Measurements from ENCODE around the gene ADCY10. TPM values are rescaled to one million over a fixed set of nuclear protein-coding genes. Genes with fewer than 3 reads are reported as not detected.
A peak's percentile ranks its signal among the peaks of the same experiment; 100 is the strongest.

ADCY10 gene
- total RNA-seq, 1 experiment from 2014 or later = 0.35 TPM

- intact Hi-C loops (cut with micrococcal nuclease) = no loop called here
- peaks cover 3% of the 10 kb centered on the region for H3K36me3 Mint-ChIP-seq (ENCODE audit: insufficient read depth, unreplicated experiment)
- DNase-seq (ENCODE audit: unreplicated experiment) = no peak
- no peaks in the 10 kb centered on the region for H3K27me3 Mint-ChIP-seq (ENCODE audit: insufficient read depth, unreplicated experiment)
- ChIA-PET CTCF (interaction anchor here (0.9 kb wide), 1 partner anchor 136 kb away, joined by 3 read pairs; no protein-coding TSS in a partner anchor), POLR2A (interaction anchor here (1.8 to 4.8 kb wide), 2 partner anchors 10 to 12 kb away, joined by 6 to 49 read pairs; partner anchors contain the start of genes ADCY10, DCAF6 and MPC2)
- H3K4me3 Mint-ChIP-seq (ENCODE audit: unreplicated experiment) = no peak overlapping the region
- H3K27ac Mint-ChIP-seq (ENCODE audit: low read depth, unreplicated experiment) = peak overlapping the region; percentile 80
- no TSS peak for BruUV-seq (replicated peaks)
- H3K4me1 Mint-ChIP-seq (ENCODE audit: insufficient read depth, unreplicated experiment) = peaks cover 19% of the 10 kb centered on the region
- no peak for TF ChIP-seq CTCF (IDR thresholded peaks at IDR 0.05; ENCODE audit: unreplicated experiment)
- H3K9me3 Mint-ChIP-seq (ENCODE audit: unreplicated experiment) = no peaks in the 10 kb centered on the region
Measured at GRCh38 chr1:167923324-167924056, 9.6 kb upstream of the ADCY10 start.

DNA sequence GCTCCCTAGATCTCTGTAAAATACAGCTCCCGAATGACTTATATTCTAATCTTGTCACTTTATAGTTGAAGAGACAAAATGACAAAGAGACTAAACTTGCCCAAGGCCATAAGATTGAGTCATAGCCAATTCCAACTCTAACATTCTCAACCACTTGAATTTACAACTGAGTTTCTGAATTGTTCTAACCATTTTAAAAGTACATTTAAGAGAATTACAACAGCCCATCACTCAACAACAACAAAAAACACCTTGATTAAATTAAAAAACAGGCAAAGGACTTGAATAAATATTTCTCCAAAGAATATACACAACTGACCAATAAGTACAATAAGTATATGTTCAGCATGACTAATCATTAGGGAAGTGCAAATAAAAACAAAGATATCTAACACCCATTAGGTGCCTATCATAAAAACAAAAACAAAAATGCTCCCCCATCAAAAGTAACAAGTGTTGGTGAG, 8.7 kb upstream of the ADCY10 start:
- TF ChIP-seq CTCF (IDR thresholded peaks at IDR 0.05; ENCODE audit: unreplicated experiment) = no peak
- DNase-seq (ENCODE audit: unreplicated experiment) = peak; percentile 33

DNA sequence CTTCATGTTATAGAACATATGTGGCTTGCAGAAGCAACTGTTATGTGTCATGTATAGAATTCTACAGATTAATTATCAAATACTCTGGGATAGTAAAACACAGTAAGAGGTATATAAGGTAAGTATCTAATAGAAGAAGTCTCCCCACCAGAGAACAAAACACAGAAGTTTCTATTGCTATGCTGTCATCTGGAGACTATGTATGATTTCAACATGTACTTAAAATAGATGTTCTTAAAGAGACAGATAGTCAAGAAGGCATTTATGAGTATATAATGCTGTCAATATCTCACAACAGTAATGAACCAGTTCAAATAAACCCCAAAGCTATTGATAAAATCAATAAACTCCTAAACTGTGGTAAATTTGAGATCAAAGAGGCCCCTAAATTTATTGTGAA, 8.1 kb upstream of the ADCY10 start:
- H3K27ac Mint-ChIP-seq (ENCODE audit: low read depth, unreplicated experiment) = peak overlapping the region; percentile 80
- H3K36me3 Mint-ChIP-seq (ENCODE audit: insufficient read depth, unreplicated experiment) = peaks cover 18% of the 10 kb centered on the region
- no TSS peak for BruUV-seq (replicated peaks)
- DNase-seq (ENCODE audit: unreplicated experiment) = no peak
- H3K4me1 Mint-ChIP-seq (ENCODE audit: insufficient read depth, unreplicated experiment) = peaks cover 19% of the 10 kb centered on the region
- intact Hi-C loops (cut with micrococcal nuclease) = loop anchor here (1.0 kb wide), 1 partner anchor 14 kb away; the partner anchor contains the start of gene DCAF6
- no peaks in the 10 kb centered on the region for H3K27me3 Mint-ChIP-seq (ENCODE audit: insufficient read depth, unreplicated experiment)
- no peaks in the 10 kb centered on the region for H3K9me3 Mint-ChIP-seq (ENCODE audit: unreplicated experiment)
- peak overlapping the region; percentile 9 for H3K4me3 Mint-ChIP-seq (ENCODE audit: unreplicated experiment)
- ChIA-PET POLR2A (interaction anchor here (0.7 to 14.9 kb wide), 6 partner anchors 11 to 200 kb away, joined by 3 to 175 read pairs (median 4); partner anchors contain the start of genes DCAF6, MPC2 and MPZL1), CTCF (interaction anchor here (0.5 to 2.3 kb wide), 9 partner anchors 9 to 1361 kb away, joined by 3 to 8 read pairs (median 3); no protein-coding TSS in a partner anchor)
- no peak for TF ChIP-seq CTCF (IDR thresholded peaks at IDR 0.05; ENCODE audit: unreplicated experiment)

More for the DNA sequence above, 8.7 kb upstream of the ADCY10 start:
- H3K36me3 Mint-ChIP-seq (ENCODE audit: insufficient read depth, unreplicated experiment) = peaks cover 12% of the 10 kb centered on the region
- ChIA-PET POLR2A (interaction anchor here (0.7 to 14.9 kb wide), 3 partner anchors 12 to 96 kb away, joined by 3 to 175 read pairs (median 4); partner anchors contain the start of genes DCAF6 and MPC2), CTCF (interaction anchor here (1.3 to 2.3 kb wide), 2 partner anchors 8 to 13 kb away, joined by 7 to 8 read pairs; no protein-coding TSS in a partner anchor)
- BruUV-seq (replicated peaks) = no TSS peak
- H3K27me3 Mint-ChIP-seq (ENCODE audit: insufficient read depth, unreplicated experiment) = no peaks in the 10 kb centered on the region
- H3K9me3 Mint-ChIP-seq (ENCODE audit: unreplicated experiment) = no peaks in the 10 kb centered on the region
- peaks cover 19% of the 10 kb centered on the region for H3K4me1 Mint-ChIP-seq (ENCODE audit: insufficient read depth, unreplicated experiment)
- peak overlapping the region; percentile 9 for H3K4me3 Mint-ChIP-seq (ENCODE audit: unreplicated experiment)
- intact Hi-C loops (cut with micrococcal nuclease) = loop anchor here (1.0 kb wide), 1 partner anchor 14 kb away; the partner anchor contains the start of gene DCAF6
- peak overlapping the region; percentile 80 for H3K27ac Mint-ChIP-seq (ENCODE audit: low read depth, unreplicated experiment)
